Neuronal stem cell (in vitro differentiated cells): Measurements from ENCODE around the gene UBE2E1.
"Not testable (repeated sequence)": the region's sequence is repeated elsewhere in the genome, so short reads cannot be mapped to it uniquely, and the experiment has no call there.

Source experiments
- DNase-seq: peaks from one replicate; pipeline ENCODE4 v3.0.0-alpha.2; 2013; ENCODE audit warnings: low spot score
- H2AFZ ChIP-seq: one replicate; pipeline ENCODE4 v1.6.1; 2013; ENCODE audit warnings: mild to moderate bottlenecking, low read length, inconsistent platforms
- H2AK5ac ChIP-seq: 2 replicates; pipeline ENCODE4 v1.6.1; 2013; ENCODE audit warnings: low read depth, mild to moderate bottlenecking, inconsistent platforms, low read length, moderate library complexity, mixed read lengths
- H2BK120ac ChIP-seq: 2 replicates; pipeline ENCODE4 v1.6.1; 2013; ENCODE audit warnings: low read depth, mild to moderate bottlenecking, inconsistent platforms, low read length, moderate library complexity, mixed read lengths
- H2BK12ac ChIP-seq: one replicate; pipeline ENCODE4 v1.6.1; 2013; ENCODE audit warnings: low read length, inconsistent platforms
- H2BK15ac ChIP-seq: 2 replicates; pipeline ENCODE4 v1.6.1; 2013; ENCODE audit warnings: mild to moderate bottlenecking, low read length, inconsistent platforms, mixed read lengths
- H2BK5ac ChIP-seq: one replicate; pipeline ENCODE4 v1.6.1; 2013; ENCODE audit warnings: inconsistent platforms, mild to moderate bottlenecking, low read length, moderate library complexity
- H3K14ac ChIP-seq: one replicate; pipeline ENCODE4 v1.6.1; 2013; ENCODE audit warnings: low read length, inconsistent platforms
- H3K18ac ChIP-seq: 2 replicates; pipeline ENCODE4 v1.6.1; 2013; ENCODE audit warnings: low read length, inconsistent platforms
- H3K23ac ChIP-seq: 2 replicates; pipeline ENCODE4 v1.6.1; 2013; ENCODE audit warnings: low read depth, mild to moderate bottlenecking, mixed read lengths, low read length, inconsistent platforms; ENCODE audit not compliant: poor library complexity
- H3K27ac ChIP-seq: replicated peaks from 3 replicates; pipeline ENCODE4 v1.5.1; 2013; ENCODE audit warnings: low read length, inconsistent platforms
- H3K27me3 ChIP-seq, 3 experiments: 2 replicates each; pipeline ENCODE4 v1.6.1; 2013; ENCODE audit warnings: low read length in 3 of 3, mild to moderate bottlenecking in 2 of 3, inconsistent platforms in 1 of 3, low read depth in 1 of 3, mixed read lengths in 1 of 3, moderate library complexity in 1 of 3; ENCODE audit not compliant: control insufficient read depth in 3 of 3, insufficient read depth in 3 of 3
- H3K36me3 ChIP-seq, 2 donors: replicated peaks in 1 of 2; 2 replicates each; pipeline ENCODE4 v1.6.1; 2013; ENCODE audit warnings: low read length in 2 of 2; ENCODE audit not compliant: control insufficient read depth in 2 of 2, insufficient read depth in 2 of 2
- H3K4ac ChIP-seq: 2 replicates; pipeline ENCODE4 v1.6.1; 2013; ENCODE audit warnings: inconsistent platforms, mild to moderate bottlenecking, low read length, moderate library complexity
- H3K4me1 ChIP-seq, 2 donors: 1 replicate in 1 of 2; 2 replicates in 1 of 2; pipeline ENCODE4 v1.6.1; 2013; ENCODE audit warnings: low read length in 2 of 2, low read depth in 1 of 2; ENCODE audit not compliant: control insufficient read depth in 2 of 2, insufficient read depth in 1 of 2
- H3K4me2 ChIP-seq: one replicate; pipeline ENCODE4 v1.6.1; 2013; ENCODE audit warnings: mild to moderate bottlenecking, low read length, inconsistent platforms; ENCODE audit not compliant: insufficient read depth, poor library complexity, severe bottlenecking
- H3K4me3 ChIP-seq, 2 donors: 2 replicates each; pipeline ENCODE4 v1.5.1; 2013; ENCODE audit warnings: low read length in 2 of 2, mild to moderate bottlenecking in 2 of 2, inconsistent platforms in 1 of 2, moderate library complexity in 1 of 2
- H3K79me1 ChIP-seq: one replicate; pipeline ENCODE4 v1.6.1; 2013; ENCODE audit warnings: low read depth, mild to moderate bottlenecking, inconsistent platforms, low read length, moderate library complexity
- H3K9ac ChIP-seq: one replicate; pipeline ENCODE4 v1.6.1; 2013; ENCODE audit warnings: mild to moderate bottlenecking, low read depth, low read length, inconsistent platforms; ENCODE audit not compliant: poor library complexity
- H3K9me3 ChIP-seq, 2 donors: replicated peaks in 1 of 2; 2 replicates each; pipeline versions ENCODE3 to v1.6.1; 2013; ENCODE audit warnings: low read length in 2 of 2, mild to moderate bottlenecking in 2 of 2, inconsistent platforms in 1 of 2, low read depth in 1 of 2, mixed read lengths in 1 of 2, moderate library complexity in 1 of 2; ENCODE audit not compliant: control insufficient read depth in 2 of 2, insufficient read depth in 1 of 2
- H4K8ac ChIP-seq: one replicate; pipeline ENCODE4 v1.6.1; 2013; ENCODE audit warnings: low read depth, mild to moderate bottlenecking, inconsistent platforms, low read length, moderate library complexity
- H4K91ac ChIP-seq: one replicate; pipeline ENCODE4 v1.6.1; 2013; ENCODE audit warnings: low read length, low read depth, mild to moderate bottlenecking, inconsistent platforms; ENCODE audit not compliant: poor library complexity
- WGBS, 2 donors: extraction: QIAGEN DNeasy Blood & Tissue Kit; methylation state at CpG; one replicate each; pipeline ENCODE4 v1.1.7; 2013; ENCODE audit warnings: missing lambda C conversion rate in 2 of 2, mixed read lengths in 1 of 2; ENCODE audit not compliant: insufficient read length in 2 of 2, insufficient replicate concordance in 1 of 2; ENCODE audit errors: extremely low coverage in 2 of 2; 5-methylcytosine and 5-hydroxymethylcytosine counted together

UBE2E1 gene

DNA sequence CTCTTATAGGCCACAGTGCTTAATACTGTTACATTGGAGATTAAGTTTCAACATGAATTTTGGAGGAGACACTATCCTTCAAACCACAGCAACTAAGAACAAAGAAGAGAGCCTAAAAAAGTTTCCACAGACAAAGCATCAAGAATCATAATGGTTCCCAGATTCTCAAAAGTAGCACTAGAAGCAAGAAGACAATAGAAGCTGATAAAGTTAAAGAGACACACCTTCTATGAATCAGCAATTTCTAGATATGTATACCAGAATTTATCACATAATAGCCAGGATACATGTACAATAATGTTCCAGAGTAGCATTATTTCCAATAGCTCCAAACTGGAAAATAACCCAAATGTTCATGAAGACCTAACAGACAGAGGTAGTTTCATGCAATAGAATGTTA lies 98.8 kb downstream of the UBE2E1 start:
- Histone ChIP-seq H3K4me2 (no peak overlapping the region), H3K79me1 (peaks cover 1% of the 10 kb centered on the region), H3K4me1 (no peaks in the 10 kb centered on the region), H2AK5ac (no peak overlapping the region), H2BK5ac (no peak overlapping the region), H3K9me3 (peaks cover 1 to 11% of the 10 kb centered on the region in 2 donors), H2BK12ac (no peak overlapping the region), H2BK120ac (no peak overlapping the region), H3K27me3 (no peaks in the 10 kb centered on the region), H4K8ac (no peak overlapping the region), H3K4ac (no peak overlapping the region), H3K36me3 (peaks cover 8 to 90% of the 10 kb centered on the region in 2 donors), H3K4me3 (no peak overlapping the region), H3K14ac (no peak overlapping the region), H2BK15ac (no peak overlapping the region), H4K91ac (no peak overlapping the region), H3K27ac (no peak overlapping the region), H2AFZ (no peak overlapping the region), H3K23ac (no peak overlapping the region), H3K9ac (no peak overlapping the region), H3K18ac (no peak overlapping the region)
- DNase-seq: no peak

DNA sequence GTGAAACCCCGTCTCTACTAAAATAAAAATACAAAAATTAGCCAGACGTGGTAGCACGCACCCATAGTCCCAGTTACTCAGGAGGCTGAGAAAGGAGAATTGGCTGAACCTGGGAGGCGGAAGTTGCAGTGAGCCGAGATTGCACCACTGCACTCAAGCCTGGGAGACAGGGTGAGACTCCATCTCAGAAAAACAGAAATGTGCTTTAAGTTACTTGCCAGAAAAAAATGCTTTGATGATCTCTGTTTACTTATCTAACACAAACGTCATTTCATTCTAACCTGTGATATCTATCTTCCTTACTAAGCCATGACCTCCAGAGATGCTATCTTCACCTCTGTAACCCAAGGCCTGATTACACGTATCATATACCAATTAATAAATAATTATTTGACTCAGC lies 103.6 kb downstream of the UBE2E1 start:
- peaks cover 4 to 66% of the 10 kb centered on the region in 2 donors for H3K36me3 ChIP-seq
- H2BK15ac ChIP-seq: no peak overlapping the region
- H3K14ac ChIP-seq: no peak overlapping the region
- H3K9me3 ChIP-seq: peaks cover 0 to 2% of the 10 kb centered on the region in 2 donors
- no peak overlapping the region for H2BK120ac ChIP-seq
- no peak for DNase-seq
- no peak overlapping the region for H3K18ac ChIP-seq
- no peak overlapping the region for H4K91ac ChIP-seq
- no peak overlapping the region for H3K4ac ChIP-seq
- H3K9ac ChIP-seq: no peak overlapping the region
- H3K27ac ChIP-seq: no peak overlapping the region
- WGBS, 2 donors: no CpG with 5 or more reads among the region's 7 CpGs
- H3K27me3 ChIP-seq: no peaks in the 10 kb centered on the region
- no peak overlapping the region for H2BK12ac ChIP-seq
- H4K8ac ChIP-seq: no peak overlapping the region
- H2AK5ac ChIP-seq: no peak overlapping the region
- no peak overlapping the region for H2BK5ac ChIP-seq
- H2AFZ ChIP-seq: no peak overlapping the region
- no peaks in the 10 kb centered on the region for H3K4me1 ChIP-seq
- H3K4me2 ChIP-seq: no peak overlapping the region
- H3K4me3 ChIP-seq: no peak overlapping the region
- H3K79me1 ChIP-seq: no peaks in the 10 kb centered on the region
- H3K23ac ChIP-seq: no peak overlapping the region

DNA sequence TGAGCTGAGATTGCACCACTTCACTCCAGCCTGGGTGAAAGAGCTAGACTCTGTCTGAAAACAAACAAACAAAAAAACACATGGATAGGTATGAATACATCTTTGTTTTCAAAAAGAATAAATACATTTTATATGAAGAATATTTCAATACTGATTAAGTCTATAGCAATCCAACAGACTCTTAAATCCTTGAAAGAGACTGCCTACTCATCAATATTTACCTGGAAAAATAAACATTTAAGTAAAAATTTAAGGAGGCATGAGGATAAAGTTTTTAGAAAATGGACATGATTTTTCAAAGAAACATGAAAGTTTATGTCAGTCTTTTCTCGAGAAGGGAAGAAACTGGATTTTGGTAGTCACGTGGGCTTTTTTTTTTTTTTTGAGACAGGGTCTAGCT lies 105.6 kb downstream of the UBE2E1 start:
- H2BK12ac ChIP-seq: no peak overlapping the region
- H3K9ac ChIP-seq: no peak overlapping the region
- H3K23ac ChIP-seq: no peak overlapping the region
- no peak overlapping the region for H3K14ac ChIP-seq
- H3K79me1 ChIP-seq: peaks cover under 1% of the 10 kb centered on the region
- no peak overlapping the region for H2BK120ac ChIP-seq
- no peak overlapping the region for H3K18ac ChIP-seq
- H3K4me1 ChIP-seq: peaks cover 4 to 5% of the 10 kb centered on the region in 2 donors
- no peaks in the 10 kb centered on the region for H3K9me3 ChIP-seq
- H2AFZ ChIP-seq: no peak overlapping the region
- H3K4me2 ChIP-seq: no peak overlapping the region
- H3K27ac ChIP-seq: no peak overlapping the region
- no peak overlapping the region for H2BK5ac ChIP-seq
- no peak overlapping the region for H4K8ac ChIP-seq
- no peaks in the 10 kb centered on the region for H3K27me3 ChIP-seq
- peaks cover 2 to 53% of the 10 kb centered on the region in 2 donors for H3K36me3 ChIP-seq
- H2BK15ac ChIP-seq: no peak overlapping the region
- no peak overlapping the region for H3K4ac ChIP-seq
- no peak overlapping the region for H3K4me3 ChIP-seq
- H4K91ac ChIP-seq: no peak overlapping the region
- WGBS, 2 donors: no CpG with 5 or more reads among the region's 2 CpGs
- no peak for DNase-seq
- H2AK5ac ChIP-seq: no peak overlapping the region

DNA sequence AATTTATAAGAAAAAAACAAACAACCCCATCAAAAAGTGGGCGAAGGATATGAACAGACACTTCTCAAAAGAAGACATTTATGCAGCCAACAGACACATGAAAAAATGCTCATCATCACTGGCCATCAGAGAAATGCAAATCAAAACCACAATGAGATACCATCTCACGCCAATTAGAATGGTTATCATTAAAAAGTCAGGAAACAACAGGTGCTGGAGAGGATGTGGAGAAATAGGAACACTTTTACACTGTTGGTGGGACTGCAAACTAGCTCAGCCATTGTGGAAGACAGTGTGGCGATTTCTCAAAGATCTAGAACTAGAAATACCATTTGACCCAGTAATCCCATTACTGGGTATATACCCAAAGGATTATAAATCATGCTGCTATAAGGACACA lies 106.6 kb downstream of the UBE2E1 start:
- H2AK5ac ChIP-seq, H3K27me3 ChIP-seq, H3K9me3 ChIP-seq, H3K79me1 ChIP-seq, H4K8ac ChIP-seq, H2BK5ac ChIP-seq, H3K4me3 ChIP-seq, H4K91ac ChIP-seq, H3K27ac ChIP-seq, H3K4ac ChIP-seq, H2AFZ ChIP-seq, H3K14ac ChIP-seq, DNase-seq, H2BK120ac ChIP-seq, H2BK12ac ChIP-seq, H3K9ac ChIP-seq, H3K4me2 ChIP-seq, H3K4me1 ChIP-seq, H2BK15ac ChIP-seq, H3K18ac ChIP-seq, H3K23ac ChIP-seq: not testable (repeated sequence)
- H3K36me3 ChIP-seq: peaks cover under 1 to 44% of the 10 kb centered on the region in 2 donors
- no CpG with 5 or more reads among the region's 3 CpGs for WGBS, 2 donors
